Measurements from ENCODE around the gene CHD3. TPM values are rescaled to one million over a fixed set of nuclear protein-coding genes. Genes with fewer than 3 reads are reported as not detected.
A peak's percentile ranks its signal among the peaks of the same experiment; 100 is the strongest.

The CHD3 gene
- total and polyA plus RNA-seq, 2 of the 13 experiments (the other 11 are each of a cell fraction or from before 2014, with no cell fraction given), result 2.7 to 3.7 TPM

- TF ChIP-seq MBD4 (IDR thresholded peaks at IDR 0.05; ENCODE audit: borderline replicate concordance, low read length), result no peak
- no peak; the same call in 1 of the 2 replicates for TF ChIP-seq ZBTB25 (CRISPR knock-in tag; IDR thresholded peaks at IDR 0.05)
- no peak for TF ChIP-seq PAF1 (CRISPR knock-in tag; IDR thresholded peaks at IDR 0.05)
- TF ChIP-seq MED8 (CRISPR knock-in tag; IDR thresholded peaks at IDR 0.05; ENCODE audit: insufficient replicate concordance), result no peak
- TF ChIP-seq GPN1 (CRISPR knock-in tag; IDR thresholded peaks at IDR 0.05; ENCODE audit: borderline replicate concordance), result no peak
- TF ChIP-seq ZNF816 (CRISPR knock-in tag; IDR thresholded peaks at IDR 0.05; ENCODE audit: borderline replicate concordance), result no peak
- TF ChIP-seq ZNF850 (CRISPR knock-in tag; conservative IDR thresholded peaks at IDR 0.05), result no peak
- TF ChIP-seq KDM6A (CRISPR knock-in tag; IDR thresholded peaks at IDR 0.05; ENCODE audit: low read depth), result no peak
- TF ChIP-seq ZNF160 (CRISPR knock-in tag; IDR thresholded peaks at IDR 0.05), result peak; percentile 76; the same call in 1 of the 2 replicates
- peak; percentile 51; the same call in 1 of the 2 replicates for TF ChIP-seq ZBTB33 (CRISPR knock-in tag; IDR thresholded peaks at IDR 0.05)
- TF ChIP-seq ZBTB37 (CRISPR knock-in tag; IDR thresholded peaks at IDR 0.05), result no peak
- TF ChIP-seq GZF1 (CRISPR knock-in tag; IDR thresholded peaks at IDR 0.05), result 0 out of 2 replicates have a peak, but pooled peaks have one; percentile 36
- no peak for TF ChIP-seq CENPBD1 (CRISPR knock-in tag; IDR thresholded peaks at IDR 0.05; ENCODE audit: borderline replicate concordance, low read depth)
- peak; percentile 12; the same call in 1 of the 2 replicates for TF ChIP-seq ZFP91 (CRISPR knock-in tag; IDR thresholded peaks at IDR 0.05; ENCODE audit: borderline replicate concordance)
- TF ChIP-seq ZNF691 (CRISPR knock-in tag; IDR thresholded peaks at IDR 0.05; ENCODE audit: borderline replicate concordance, low read depth), result no peak
- no peak for TF ChIP-seq HMGA1 (CRISPR knock-in tag; conservative IDR thresholded peaks at IDR 0.05)
- no peak; the same call in 1 of the 2 replicates for TF ChIP-seq ESRRA (CRISPR knock-in tag; IDR thresholded peaks at IDR 0.05; ENCODE audit: low read depth)
- TF ChIP-seq ZNF30 (CRISPR knock-in tag; IDR thresholded peaks at IDR 0.05), result peak; percentile 90; the same call in 1 of the 2 replicates
- TF ChIP-seq ZNF772 (CRISPR knock-in tag; IDR thresholded peaks at IDR 0.05), result peak; percentile 85; the same call in 1 of the 2 replicates
- TF ChIP-seq THAP11 (CRISPR knock-in tag; IDR thresholded peaks at IDR 0.05), result peak; percentile 39; the same call in 1 of the 2 replicates
- peak; percentile 93 for TF ChIP-seq NR1H2 (CRISPR knock-in tag; IDR thresholded peaks at IDR 0.05; ENCODE audit: borderline replicate concordance, low read depth)
- no peak for TF ChIP-seq MYNN (CRISPR knock-in tag; IDR thresholded peaks at IDR 0.05; ENCODE audit: low read depth)
These were observed 27.2 kb downstream of the CHD3 start, which contains the start of gene RNF227 (continued) for GRCh38 chr17:7915611-7916384.
